ENCODE data around the gene MDFIC2. TPM values are rescaled to one million over a fixed set of nuclear protein-coding genes. Genes with fewer than 3 reads are reported as not detected.

Gene MDFIC2
- total and polyA plus RNA-seq, 2 of the 13 experiments (the other 11 are each of a cell fraction or from before 2014, with no cell fraction given), result not detected

- no peak for TF ChIP-seq E2F1 (CRISPR knock-in tag; IDR thresholded peaks at IDR 0.05)
- no peak for TF ChIP-seq POGK (CRISPR knock-in tag; conservative IDR thresholded peaks at IDR 0.05)
- TF ChIP-seq NFIB (CRISPR knock-in tag; IDR thresholded peaks at IDR 0.05; ENCODE audit: borderline replicate concordance), result no peak
- no peak for TF ChIP-seq AFF4 (CRISPR knock-in tag; IDR thresholded peaks at IDR 0.05)
- no peak for TF ChIP-seq ZBTB34 (CRISPR knock-in tag; IDR thresholded peaks at IDR 0.05)
- TF ChIP-seq NR1H2 (CRISPR knock-in tag; IDR thresholded peaks at IDR 0.05; ENCODE audit: borderline replicate concordance, low read depth), result no peak
- no peak for TF ChIP-seq ZNF546 (CRISPR knock-in tag; conservative IDR thresholded peaks at IDR 0.05)
- no peak for TF ChIP-seq NCOA1 (CRISPR knock-in tag; IDR thresholded peaks at IDR 0.05)
- no peak for TF ChIP-seq ZNF414 (CRISPR knock-in tag; IDR thresholded peaks at IDR 0.05)
- no peak for TF ChIP-seq ZBTB2 (CRISPR knock-in tag; IDR thresholded peaks at IDR 0.05; ENCODE audit: low read depth)
- no peak for TF ChIP-seq ZBTB26 (CRISPR knock-in tag; IDR thresholded peaks at IDR 0.05; ENCODE audit: borderline replicate concordance)
- no peak for TF ChIP-seq BRF2 (CRISPR knock-in tag; IDR thresholded peaks at IDR 0.05)
Measured at GRCh38 chr3:70264122-70264780, 48.2 kb downstream of the MDFIC2 start (continued).
